Nucleus accumbens (tissue), 56 donors: Measurements from ENCODE around the gene RSRC1.
"Not testable (repeated sequence)": the region's sequence is repeated elsewhere in the genome, so short reads cannot be mapped to it uniquely, and the experiment has no call there.

Experiments
- DNase-seq, 56 donors: peaks; one replicate each; lab custom pipeline; 2025; lab: John Stamatoyannopoulos, UW

The RSRC1 gene

DNA sequence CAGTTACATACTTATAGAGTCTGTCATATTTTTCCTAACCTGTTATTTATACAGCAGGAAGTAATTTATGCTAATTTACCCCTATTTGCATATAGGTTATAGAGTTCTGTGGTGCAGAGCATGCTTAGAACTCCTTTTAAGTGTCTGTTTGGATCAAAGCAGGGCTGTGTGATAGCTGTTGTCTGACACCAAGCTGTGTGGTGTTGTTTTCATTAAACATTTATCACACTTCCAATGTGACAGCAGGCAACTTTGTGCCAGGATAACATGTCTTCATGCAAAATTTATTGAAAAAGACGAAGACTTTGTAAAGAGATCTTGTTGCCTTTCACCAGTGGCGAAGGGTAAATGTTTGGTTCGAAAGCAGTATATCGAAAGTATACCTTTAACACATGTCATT, 100.2 kb downstream of the RSRC1 start:
- DNase-seq = no peak

DNA sequence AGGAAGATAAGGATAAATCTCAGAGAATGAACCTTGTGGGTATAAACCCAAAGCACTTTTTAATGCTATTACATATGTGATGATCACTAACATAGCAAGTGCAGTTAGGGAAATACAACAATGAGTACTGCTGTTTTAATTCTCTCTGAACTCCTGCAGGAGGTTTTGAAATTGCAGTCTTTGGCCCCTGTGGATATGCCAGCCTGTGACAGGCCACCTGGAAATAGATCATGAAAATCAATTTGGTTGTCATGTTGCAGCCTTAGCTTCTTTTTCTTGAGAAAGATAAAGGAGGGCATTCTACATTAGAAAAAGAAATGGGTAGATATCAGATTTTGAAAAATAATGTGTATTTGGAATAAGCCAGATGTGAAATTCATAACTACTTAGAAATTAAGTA, 103.6 kb downstream of the RSRC1 start:
- no peak for DNase-seq

DNA sequence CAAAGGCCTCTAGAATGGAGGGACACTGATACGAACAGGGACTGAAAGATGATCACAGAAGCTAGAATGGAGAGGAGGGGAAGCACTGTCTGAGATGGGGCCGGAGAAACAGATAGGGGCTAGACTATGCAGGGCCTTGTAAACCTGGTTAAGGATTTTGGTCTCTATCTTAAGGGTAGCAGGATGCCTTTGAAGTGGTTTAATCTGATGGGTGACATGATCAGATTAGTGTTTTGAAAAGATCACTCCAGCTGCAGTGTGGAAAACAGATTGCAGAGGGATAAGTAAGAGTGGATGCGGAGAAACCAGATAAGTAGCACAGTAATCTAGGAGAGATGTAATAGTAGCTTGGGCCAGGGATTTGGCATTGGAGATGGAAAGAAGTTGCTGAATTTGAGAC, 108.1 kb downstream of the RSRC1 start:
- no peak for DNase-seq

DNA sequence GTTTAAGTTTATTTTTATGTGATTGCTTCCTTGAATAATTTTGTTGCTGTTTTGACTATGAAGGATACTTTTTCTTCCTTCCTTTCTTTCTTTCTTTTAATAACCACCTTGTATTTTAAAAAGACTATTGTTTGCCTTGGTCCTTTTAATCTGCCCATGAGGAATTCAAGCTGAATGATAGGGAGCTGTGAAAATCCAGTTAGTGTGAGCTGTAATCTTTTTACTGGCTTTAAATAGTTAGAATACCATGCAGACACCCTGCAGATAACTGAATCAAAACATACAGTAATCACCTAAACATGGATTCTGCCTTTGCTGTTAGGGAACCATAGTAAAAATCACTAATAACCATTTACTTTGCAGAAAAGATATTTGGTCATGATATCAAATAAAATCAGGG, 110.7 kb downstream of the RSRC1 start:
- no peak for DNase-seq

DNA sequence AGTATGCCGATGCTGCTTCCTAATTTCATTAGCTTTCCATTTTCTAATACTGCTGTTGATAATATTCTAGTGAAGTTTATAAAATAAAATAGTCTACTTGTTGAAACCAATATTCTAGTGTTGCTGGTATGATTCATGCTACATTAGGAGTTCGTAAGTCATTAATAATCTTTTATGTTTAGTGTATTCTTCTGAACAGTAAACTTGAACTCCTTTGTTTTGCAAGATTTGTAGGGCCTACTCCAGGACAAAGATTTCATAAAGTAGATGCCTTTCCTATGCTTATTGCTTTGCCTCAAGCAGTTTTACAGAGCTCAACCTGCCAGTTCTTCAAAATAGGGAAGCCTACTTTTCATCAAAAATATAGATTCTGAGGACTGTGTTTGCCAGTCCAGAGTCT, 111.5 kb downstream of the RSRC1 start:
- no peak for DNase-seq

DNA sequence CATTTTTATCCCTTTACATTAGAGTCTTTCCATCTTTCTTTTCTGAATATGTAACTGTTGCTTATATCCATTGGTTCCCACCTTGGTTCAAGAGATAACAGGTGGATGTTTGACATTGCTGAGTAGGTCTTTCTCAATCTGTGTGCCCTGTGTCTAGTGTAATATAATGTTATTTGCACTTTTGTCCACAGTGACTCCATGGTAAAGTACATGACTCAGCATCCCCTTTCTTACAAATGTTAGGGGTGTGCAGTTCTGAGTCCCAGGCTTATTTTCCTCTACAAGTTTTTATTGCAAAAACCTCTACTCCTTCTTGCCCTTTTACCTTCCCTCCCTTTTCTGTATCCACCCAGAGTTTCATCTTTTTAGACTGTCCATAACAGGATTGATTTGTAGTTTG, 116.5 kb downstream of the RSRC1 start:
- DNase-seq = no peak

DNA sequence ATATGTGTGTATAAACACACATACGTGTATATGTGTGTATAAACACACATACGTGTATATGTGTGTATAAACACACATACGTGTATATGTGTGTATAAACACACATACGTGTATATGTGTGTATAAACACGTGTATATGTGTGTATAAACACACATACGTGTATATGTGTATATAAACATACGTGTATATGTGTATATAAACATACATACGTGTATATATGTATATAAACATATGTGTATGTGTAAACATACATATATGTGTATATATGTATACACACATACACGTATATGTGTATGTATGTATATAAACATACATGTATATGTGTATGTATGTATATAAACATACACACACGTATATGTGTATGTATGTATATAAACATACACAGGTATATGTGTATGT, 119.1 kb downstream of the RSRC1 start:
- DNase-seq = not testable (repeated sequence)

DNA sequence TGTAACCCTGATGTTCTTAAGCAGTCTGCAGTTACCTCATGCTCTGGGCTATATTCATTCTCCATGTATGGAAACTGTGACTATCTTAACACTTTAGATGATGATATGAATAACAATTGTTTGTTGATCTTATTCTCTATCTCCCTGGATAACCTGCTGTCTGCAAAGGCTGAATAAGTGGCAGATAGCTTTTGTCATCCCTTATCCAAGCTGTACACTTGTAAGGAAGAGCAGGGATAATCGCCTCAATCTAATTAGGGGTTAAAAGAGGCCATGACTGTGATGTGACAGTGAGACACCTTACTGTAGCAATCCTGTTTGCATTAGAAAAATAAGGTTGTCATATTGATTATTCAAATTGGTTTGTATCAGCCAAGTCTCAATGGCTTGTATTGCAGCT, 123.9 kb downstream of the RSRC1 start:
- DNase-seq = no peak

DNA sequence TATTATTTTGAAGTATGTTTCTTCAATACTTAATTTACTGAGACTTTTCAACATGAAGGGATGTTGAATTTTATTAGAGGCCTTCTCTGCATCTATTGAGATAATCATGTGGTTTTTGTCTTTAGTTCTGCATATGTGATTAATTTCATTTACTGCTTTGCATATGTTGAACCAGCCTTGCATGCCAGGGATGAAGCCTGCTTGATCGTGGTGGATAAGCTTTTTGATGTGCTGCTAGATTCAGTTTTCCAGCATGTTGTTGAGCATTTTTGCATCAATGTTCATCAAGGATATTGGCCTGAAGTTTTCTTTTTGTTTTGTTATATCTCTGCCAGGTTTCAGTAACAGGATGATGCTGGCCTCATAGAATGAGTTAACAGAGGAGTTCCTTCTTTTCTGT, 134.4 kb downstream of the RSRC1 start:
- no peak for DNase-seq

DNA sequence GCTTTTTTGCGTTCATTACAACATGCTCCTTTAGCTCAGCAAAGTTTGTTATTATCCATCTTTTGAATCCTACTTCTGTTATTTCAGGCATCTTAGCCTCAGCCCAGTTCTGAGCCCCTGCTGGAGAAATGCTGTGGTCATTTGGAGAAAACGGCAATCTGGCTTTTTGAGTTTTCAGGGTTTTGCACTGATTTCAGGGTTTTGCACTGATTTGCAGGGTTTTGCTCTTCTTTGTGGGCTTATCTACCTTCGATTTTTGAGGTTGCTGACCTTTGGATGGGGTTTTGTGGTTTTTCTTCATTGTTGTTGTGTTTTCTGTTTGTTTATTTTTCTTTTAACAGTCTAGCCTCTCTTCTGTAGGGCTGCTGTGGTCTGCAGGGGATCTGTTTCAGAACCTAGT, 137.4 kb downstream of the RSRC1 start:
- DNase-seq = no peak

DNA sequence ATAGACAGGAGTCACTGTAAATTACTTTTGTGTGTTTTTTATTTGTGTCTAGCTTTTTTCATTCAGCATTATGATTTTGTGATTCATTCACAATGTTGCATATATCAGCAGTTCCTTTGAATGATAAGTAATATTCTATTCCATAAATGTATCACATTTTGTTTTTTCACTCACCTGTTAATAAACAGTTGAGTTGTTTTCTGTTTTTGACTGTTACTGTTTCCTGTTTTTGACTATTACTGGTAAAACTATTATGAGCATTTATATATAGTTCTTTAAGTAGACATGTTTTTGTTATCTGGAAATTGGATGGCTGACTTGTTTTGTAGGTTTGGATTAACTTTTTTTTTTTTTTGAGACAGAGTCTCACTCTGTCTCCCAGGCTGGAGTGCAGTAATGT, 138.4 kb downstream of the RSRC1 start:
- DNase-seq = no peak

DNA sequence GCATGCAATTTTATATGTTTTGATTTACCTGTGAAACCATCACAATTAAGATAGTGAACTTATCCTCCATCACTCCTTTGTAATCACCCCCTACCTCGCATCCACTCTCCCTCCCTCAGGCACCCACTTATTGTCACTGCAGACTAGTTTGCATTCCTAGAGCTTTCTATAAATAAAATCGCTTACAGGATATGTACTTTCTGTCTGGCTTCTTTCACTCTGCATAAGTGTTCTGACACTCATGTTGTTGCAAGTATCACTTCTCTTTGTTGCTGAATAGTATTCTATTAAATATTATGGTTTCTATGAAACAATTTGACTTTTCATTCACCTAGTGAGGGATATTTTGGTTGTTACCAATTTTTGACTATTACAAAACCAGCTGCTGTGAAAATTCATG, 139.3 kb downstream of the RSRC1 start:
- DNase-seq = no peak

DNA sequence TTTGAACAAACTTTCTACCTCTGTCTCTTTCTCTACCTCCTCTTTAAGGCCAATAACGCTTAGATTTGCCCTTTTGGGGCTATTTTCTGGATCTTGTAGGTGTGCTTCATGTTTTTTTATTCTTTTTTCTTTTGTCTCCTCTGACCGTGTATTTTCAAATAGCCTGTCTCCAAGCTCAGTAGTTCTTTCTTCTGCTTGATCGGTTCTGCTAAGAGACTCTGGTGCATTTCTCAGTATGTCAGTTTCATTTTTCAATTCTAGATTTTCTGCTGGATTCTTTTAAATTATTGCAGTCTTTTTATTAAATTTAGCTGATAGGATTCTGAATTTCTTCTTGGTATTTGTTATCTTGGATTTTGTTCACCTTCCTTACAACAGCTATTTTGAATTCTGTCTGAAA, 148.7 kb downstream of the RSRC1 start:
- DNase-seq = no peak

DNA sequence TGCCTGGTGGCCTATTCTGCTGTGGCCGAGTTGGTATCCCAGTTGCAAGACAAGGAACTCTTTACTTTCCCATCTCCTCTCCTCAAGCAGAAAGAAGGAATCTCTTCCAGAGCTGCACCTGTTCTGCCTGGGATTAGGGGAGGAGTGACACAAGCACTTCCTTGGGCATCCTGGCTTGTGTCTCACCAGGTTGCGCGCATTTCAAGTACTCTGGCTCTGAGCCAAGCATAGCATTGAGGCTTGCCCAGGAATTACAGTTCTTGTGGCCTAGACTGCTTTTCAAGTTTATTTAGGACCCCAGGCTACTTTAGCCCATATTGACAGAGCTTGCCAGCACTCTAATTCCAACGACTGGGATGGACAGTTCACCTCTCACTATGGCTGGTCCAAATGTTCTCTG, 150.5 kb downstream of the RSRC1 start:
- DNase-seq = no peak

DNA sequence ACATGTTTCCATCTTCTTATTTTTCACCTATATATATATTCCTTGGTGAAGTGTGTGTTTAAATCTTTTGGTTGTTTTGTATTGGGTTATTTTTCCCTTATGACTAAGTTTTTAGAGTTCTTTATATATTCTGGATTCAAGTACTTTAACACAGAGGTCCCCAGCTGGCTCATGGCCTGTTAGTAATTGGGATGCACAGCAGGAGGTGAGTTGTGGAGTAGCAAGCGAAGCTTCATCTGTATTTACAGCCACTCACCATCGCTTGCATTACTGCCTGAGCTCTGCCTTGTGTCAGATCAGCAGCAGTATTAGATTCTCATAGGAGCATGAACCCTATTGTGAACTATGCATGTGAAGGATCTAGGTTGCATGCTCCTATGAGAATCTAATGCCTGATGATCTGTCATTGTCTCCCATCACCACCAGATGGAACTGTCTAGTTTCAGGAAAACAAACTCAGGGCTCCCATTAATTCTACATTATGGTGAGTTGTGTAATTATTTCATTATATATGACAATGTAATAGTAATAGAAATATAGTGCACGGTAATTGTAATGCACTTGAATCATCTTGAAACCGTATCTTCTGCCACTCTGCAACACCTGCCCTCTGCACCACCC, 151.6 kb downstream of the RSRC1 start:
- no peak for DNase-seq

DNA sequence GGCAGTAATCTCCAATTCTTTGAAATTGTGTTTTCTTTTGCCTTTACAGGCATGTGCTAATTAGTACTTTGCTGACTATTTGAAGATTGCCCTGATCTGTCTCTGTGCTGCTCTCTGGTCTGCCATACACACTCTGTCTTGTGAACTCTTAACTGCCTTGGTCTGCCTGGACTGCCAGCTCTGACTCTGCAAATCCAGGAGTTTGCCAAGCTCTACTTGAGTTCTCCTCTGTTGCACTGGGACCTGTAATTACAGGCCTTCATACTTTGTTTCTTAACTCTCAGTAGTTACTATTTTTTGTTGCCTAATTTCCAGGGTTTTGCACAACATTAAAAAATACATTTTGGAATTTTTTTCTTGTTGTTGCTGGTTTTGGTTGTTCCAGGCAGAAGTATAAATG, 155.0 kb downstream of the RSRC1 start:
- no peak for DNase-seq

DNA sequence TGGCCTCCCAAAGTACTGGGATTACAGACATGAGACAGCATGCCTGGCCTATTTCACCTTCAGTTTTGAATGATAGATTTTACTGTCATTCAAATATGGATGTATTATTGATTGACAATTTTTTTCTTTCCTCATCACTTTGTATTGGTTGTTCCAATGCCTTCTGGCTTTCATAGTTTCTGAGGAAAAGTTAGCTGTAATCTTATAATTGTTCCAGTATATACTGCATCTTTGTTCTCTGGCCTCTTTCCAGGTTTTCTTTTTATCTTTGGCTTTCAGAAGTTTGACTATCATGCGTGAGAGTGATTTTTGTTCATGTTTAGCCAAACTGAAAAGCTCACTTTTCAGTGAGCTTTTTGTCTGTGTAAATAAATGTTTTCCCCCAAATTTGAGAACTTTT, 157.1 kb downstream of the RSRC1 start:
- DNase-seq = no peak

DNA sequence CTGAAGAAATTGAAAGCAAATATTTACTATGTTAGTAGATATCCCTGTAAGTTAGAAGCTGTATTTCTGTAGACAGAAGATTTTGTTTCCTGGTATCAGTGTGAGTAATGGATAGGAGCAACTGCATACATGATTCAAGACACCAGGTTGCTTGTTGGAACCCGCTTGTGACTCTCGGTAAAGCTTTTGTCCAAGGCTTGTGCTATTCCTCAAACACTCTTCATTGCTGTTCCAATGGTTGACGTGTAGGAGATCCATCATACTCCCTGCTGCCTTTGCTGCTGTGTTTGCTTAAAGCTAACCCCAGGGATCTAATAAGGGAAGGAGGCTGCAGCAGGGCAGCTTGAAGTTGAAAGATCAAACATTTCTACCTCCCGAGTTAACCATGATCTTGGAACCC, 160.1 kb downstream of the RSRC1 start:
- DNase-seq = no peak

DNA sequence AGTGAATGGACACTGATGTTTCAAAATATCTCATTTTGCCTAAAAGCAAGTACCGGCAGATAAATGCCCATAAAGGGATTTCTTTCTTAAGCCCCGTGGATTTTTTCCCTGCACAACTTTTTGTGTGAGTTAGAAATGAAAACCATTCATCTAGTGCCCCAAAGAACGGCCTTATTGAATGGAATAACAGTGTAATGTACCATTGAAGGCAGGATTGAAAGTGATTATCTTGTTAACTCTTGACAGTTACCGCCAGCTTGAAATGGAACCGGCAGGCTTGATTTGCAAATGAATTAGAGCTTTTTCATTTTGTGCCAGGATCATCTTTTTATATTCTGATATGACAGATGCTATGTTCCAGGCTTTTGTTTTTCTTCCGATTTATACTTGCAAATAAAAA, 162.2 kb downstream of the RSRC1 start:
- DNase-seq = no peak

DNA sequence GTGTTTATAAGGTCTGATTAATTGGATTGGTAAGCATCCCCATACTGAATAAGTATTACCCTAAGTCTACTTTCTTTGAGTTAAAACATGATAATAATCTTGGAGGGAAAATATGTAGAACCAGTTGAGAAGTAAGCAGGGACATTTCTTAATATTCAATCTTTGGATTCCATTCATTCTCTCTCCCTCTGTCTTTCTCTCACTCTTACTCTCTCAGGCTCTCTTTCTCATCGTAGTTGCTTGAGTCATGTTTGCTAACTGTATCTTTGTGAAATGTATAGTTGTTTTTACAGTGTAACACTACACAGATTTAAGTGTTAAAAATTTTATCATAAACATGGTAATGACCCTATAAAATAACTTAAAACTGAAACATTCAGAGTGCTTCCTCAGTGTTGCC, 163.8 kb downstream of the RSRC1 start:
- no peak for DNase-seq

DNA sequence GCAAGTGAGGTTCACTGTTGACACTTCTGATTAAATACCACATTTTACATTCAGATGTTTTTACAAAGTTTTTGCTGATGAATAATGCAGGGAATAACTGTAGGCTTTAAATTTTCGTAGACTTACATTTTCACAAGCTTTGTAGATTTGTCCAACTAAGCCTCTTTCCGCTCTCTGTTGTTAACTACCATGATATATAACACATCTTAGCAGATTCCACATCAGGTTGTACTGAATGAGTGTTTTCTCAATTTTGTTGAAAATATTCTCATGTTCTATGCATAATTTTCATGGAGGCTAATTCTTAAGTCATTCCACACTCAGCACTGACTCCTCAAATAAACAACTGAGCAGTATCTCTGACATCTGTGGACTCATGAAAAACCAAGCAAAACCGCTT, 168.3 kb downstream of the RSRC1 start:
- no peak for DNase-seq

DNA sequence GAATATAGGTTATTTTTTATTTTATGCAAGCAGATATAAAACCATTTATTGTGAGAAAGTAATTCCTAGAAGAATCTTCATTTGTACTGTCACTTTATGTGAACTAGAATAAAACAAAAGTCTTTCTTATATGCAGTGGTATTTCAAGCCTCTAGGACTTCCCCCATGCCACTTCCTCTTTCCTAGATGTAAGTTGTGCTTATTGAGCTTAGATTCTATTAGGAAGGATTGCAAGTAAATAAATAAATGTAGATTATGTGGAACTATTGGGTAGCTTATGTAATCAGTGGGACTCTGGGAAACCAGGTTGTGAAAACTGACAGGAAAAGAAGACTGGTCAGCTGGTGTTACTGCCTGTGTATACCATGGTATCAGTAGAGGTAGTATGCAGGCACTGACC, 169.7 kb downstream of the RSRC1 start:
- DNase-seq = no peak

DNA sequence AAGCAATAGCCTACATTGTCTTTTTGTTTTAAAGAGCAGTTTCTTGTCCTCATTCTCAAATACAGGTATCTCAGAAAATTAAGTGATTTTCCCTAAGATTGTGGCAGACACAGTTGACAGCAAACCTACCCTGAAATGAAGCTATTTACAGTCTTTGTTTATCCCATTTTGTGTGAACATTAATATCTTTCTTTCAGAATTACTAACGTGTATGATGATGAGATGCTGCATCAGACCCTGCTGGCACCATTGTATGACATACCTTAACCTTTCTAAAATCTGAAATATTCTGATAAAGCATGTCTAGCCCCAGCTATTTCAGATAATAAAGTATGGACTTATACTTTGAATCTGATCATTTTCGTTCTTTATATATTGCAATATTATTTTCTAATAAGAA, 185.9 kb downstream of the RSRC1 start:
- no peak for DNase-seq

DNA sequence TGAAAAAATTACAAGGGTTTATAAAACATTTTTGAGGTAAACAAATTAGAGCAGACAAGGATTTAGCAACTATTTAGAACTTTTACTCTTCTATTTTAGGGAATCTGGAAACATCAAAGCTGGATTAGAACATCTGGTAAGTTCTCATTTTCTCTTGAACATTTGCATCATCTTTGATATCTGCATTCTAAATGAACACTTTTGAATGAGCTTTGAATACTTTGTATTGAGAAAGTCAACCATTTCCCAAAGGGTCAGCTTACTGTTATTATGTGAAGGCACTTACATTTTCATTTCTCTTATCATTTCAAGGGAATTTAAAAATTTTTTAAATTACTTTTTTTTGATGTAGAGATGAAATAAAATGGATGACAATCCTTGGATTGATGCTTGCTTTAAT, 188.1 kb downstream of the RSRC1 start:
- no peak for DNase-seq
